HepG2 (cell line): ENCODE results near the gene KLHL12. TPM values are rescaled to one million over a fixed set of nuclear protein-coding genes. Genes with fewer than 3 reads are reported as not detected.

ENCODE experiments used
- CC2D1A ChIP-seq: sonication (generic); formaldehyde crosslinking; IDR thresholded peaks from 2 replicates; pipeline ENCODE4 v1.8.1; 2023; ENCODE audit warnings: mild to moderate bottlenecking, missing genetic modification reagents
- CHD4 ChIP-seq: fragments of 200-600 bp; sonication (generic); IDR thresholded peaks from 2 replicates; pipeline ENCODE4 v1.7.0; 2017; ENCODE audit warnings: mild to moderate bottlenecking, low read length, borderline replicate concordance
- DNMT3B ChIP-seq: conservative IDR thresholded peaks from 2 replicates; pipeline ENCODE4 v1.6.1; 2016; ENCODE audit warnings: missing biosample characterization, control low read depth
- HOXD1 ChIP-seq: sonication (generic); formaldehyde crosslinking; IDR thresholded peaks from 2 replicates; pipeline ENCODE4 v1.5.0; 2020; ENCODE audit warnings: missing genetic modification reagents
- NBN ChIP-seq: fragments of 450-650 bp; conservative IDR thresholded peaks from 2 replicates; pipeline ENCODE4 v1.6.1; 2017
- PHF20 ChIP-seq: sonication (generic); formaldehyde crosslinking; IDR thresholded peaks from 2 replicates; pipeline ENCODE4 v1.5.0; 2020; ENCODE audit warnings: mild to moderate bottlenecking, missing genetic modification reagents
- TCF12 ChIP-seq, 2 experiments: fragments of 450-650 bp in 1 of 2; sonication (generic) in 1 of 2; formaldehyde crosslinking in 1 of 2; IDR thresholded peaks; 2 replicates each; pipeline versions ENCODE4 v1.6.1 to v1.8.0; 2017 to 2022; ENCODE audit warnings: antibody characterized with exemption in 1 of 2, mild to moderate bottlenecking in 1 of 2, missing genetic modification reagents in 1 of 2, moderate library complexity in 1 of 2
- TEAD3 ChIP-seq: optimal IDR thresholded peaks from 2 replicates; pipeline ENCODE3; 2016; ENCODE audit warnings: borderline replicate concordance
- ZNF629 ChIP-seq: sonication (generic); formaldehyde crosslinking; conservative IDR thresholded peaks from 2 replicates; pipeline ENCODE4 v1.5.0; 2020; ENCODE audit warnings: missing genetic modification reagents
- ZNF746 ChIP-seq: sonication (generic); formaldehyde crosslinking; IDR thresholded peaks from 2 replicates; pipeline ENCODE4 v1.8.0; 2022; ENCODE audit warnings: mild to moderate bottlenecking, missing genetic modification reagents
- ZNF781 ChIP-seq: sonication (generic); formaldehyde crosslinking; IDR thresholded peaks from 2 replicates; pipeline ENCODE4 v1.5.1; 2020; ENCODE audit warnings: borderline replicate concordance, mild to moderate bottlenecking, missing genetic modification reagents; ENCODE audit errors: not compliant biosample characterization
- polyA plus RNA-seq, 8 experiments: library from polyadenylated mRNA; depleted of rRNA in 3 of 8; stranded (reverse) in 7 of 8; unstranded in 1 of 8; fragments of >200 nt; fragmentation: Illumina TruSeq in 4 of 8; extraction: Trizol in 4 of 8; gene quantifications; 2 replicates each; pipeline versions ENCODE4 v1.2.1 to v1.2.3, GENCODE V29; 2011 to 2016; ENCODE audit warnings: low read depth in 4 of 8, missing spikeins in 1 of 8, mixed read lengths in 1 of 8; ENCODE audit not compliant: insufficient read depth in 1 of 8
- total RNA-seq, 5 experiments: library from RNA; depleted of rRNA; stranded (reverse); fragments of >200 nt; fragmentation: Illumina TruSeq; extraction: Trizol; gene quantifications; 2 replicates each; pipeline ENCODE4 v1.2.3, GENCODE V29; 2016; ENCODE audit warnings: low read depth in 1 of 5
- TF ChIP-seq, protein P1 (sequence below): sonication (generic); formaldehyde crosslinking; IDR thresholded peaks from 2 replicates; pipeline ENCODE4 v1.5.0; 2020; ENCODE audit warnings: mild to moderate bottlenecking, missing genetic modification reagents, borderline replicate concordance
- TF ChIP-seq, protein P2 (sequence below): sonication (generic); formaldehyde crosslinking; IDR thresholded peaks from 2 replicates; pipeline ENCODE4 v1.8.0; 2022; ENCODE audit warnings: missing genetic modification reagents, mild to moderate bottlenecking, inconsistent platforms, borderline replicate concordance
- TF ChIP-seq, protein P3 (sequence below): sonication (generic); formaldehyde crosslinking; IDR thresholded peaks from 2 replicates; pipeline ENCODE4 v1.5.0; 2020; ENCODE audit warnings: mild to moderate bottlenecking, missing genetic modification reagents
- TF ChIP-seq, protein P4 (sequence below): sonication (generic); formaldehyde crosslinking; IDR thresholded peaks from 2 replicates; pipeline ENCODE4 v1.8.1; 2023; ENCODE audit warnings: mild to moderate bottlenecking, missing genetic modification reagents
- TF ChIP-seq, protein P5 (sequence below): sonication (generic); formaldehyde crosslinking; IDR thresholded peaks from 2 replicates; pipeline ENCODE4 v1.8.0; 2022; ENCODE audit warnings: mild to moderate bottlenecking, missing genetic modification reagents, moderate library complexity
- TF ChIP-seq, protein P6 (sequence below): sonication (generic); formaldehyde crosslinking; IDR thresholded peaks from 2 replicates; pipeline ENCODE4 v1.5.0; 2020; ENCODE audit warnings: mild to moderate bottlenecking, missing genetic modification reagents, moderate library complexity

KLHL12 gene
- total and polyA plus RNA-seq, 2 of the 13 experiments (the other 11 are each of a cell fraction or from before 2014, with no cell fraction given), result 19.2 to 25.2 TPM

DNA sequence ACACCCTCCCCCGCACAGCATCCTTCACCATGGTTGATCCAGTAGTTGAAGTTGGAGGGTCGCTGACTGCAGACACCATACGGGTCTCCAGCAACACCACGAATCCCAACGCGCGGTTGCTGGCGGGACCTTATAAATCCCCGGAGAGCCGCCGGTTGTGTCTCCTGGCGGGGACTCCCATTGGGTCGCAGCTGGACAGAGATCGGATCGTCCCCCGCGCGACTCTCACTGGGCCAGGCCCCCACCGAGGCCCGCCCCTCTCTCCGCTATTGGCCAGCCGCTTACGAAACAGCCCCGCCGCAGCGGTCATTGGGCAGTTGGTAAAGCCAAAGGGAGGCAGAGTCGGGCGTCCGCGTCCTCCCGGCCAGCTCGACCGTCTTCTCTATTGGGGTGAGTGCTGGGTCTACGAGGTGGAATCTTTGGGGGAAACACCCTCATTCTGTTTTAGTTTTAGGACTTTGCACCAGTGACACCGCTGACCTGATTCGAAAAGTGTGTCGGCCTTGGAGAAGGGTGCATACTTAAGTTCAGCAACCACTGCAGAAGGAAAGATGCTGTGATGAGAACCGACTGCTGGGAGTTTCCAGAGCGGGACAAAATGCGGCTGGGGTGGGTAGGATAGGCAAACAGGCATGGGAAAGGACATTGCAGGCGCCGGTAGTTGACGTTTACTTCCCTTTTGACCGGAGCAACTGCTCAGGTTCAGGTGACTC is 65.5 kb downstream of the KLHL12 start (continued):
- TF ChIP-seq, protein P1, sequence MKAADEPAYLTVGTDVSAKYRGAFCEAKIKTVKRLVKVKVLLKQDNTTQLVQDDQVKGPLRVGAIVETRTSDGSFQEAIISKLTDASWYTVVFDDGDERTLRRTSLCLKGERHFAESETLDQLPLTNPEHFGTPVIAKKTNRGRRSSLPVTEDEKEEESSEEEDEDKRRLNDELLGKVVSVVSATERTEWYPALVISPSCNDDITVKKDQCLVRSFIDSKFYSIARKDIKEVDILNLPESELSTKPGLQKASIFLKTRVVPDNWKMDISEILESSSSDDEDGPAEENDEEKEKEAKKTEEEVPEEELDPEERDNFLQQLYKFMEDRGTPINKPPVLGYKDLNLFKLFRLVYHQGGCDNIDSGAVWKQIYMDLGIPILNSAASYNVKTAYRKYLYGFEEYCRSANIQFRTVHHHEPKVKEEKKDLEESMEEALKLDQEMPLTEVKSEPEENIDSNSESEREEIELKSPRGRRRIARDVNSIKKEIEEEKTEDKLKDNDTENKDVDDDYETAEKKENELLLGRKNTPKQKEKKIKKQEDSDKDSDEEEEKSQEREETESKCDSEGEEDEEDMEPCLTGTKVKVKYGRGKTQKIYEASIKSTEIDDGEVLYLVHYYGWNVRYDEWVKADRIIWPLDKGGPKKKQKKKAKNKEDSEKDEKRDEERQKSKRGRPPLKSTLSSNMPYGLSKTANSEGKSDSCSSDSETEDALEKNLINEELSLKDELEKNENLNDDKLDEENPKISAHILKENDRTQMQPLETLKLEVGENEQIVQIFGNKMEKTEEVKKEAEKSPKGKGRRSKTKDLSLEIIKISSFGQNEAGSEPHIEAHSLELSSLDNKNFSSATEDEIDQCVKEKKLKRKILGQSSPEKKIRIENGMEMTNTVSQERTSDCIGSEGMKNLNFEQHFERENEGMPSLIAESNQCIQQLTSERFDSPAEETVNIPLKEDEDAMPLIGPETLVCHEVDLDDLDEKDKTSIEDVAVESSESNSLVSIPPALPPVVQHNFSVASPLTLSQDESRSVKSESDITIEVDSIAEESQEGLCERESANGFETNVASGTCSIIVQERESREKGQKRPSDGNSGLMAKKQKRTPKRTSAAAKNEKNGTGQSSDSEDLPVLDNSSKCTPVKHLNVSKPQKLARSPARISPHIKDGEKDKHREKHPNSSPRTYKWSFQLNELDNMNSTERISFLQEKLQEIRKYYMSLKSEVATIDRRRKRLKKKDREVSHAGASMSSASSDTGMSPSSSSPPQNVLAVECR, result peak; percentile 53; the same call in 1 of the 2 replicates
- TF ChIP-seq, protein P2, sequence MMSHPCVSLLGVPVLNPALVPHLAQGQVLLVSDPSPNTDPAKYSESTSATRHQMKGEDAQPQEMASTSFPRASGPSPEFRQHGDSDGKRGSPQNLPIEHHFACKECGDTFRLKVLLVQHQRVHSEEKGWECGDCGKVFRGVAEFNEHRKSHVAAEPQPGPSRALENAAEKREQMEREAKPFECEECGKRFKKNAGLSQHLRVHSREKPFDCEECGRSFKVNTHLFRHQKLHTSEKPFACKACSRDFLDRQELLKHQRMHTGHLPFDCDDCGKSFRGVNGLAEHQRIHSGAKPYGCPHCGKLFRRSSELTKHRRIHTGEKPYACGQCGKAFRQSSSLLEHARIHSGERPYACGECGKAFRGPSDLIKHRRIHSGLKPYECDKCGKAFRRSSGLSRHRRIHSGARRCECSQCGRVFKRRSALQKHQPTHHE (CRISPR knock-in tag), result 0 out of 2 replicates have a peak, but pooled peaks have one; percentile 23
- TF ChIP-seq TEAD3 (CRISPR knock-in tag) (no peak), TCF12 (IDR thresholded peaks at IDR 0.05) (no peak), TCF12 (CRISPR knock-in tag; IDR thresholded peaks at IDR 0.05) (no peak), DNMT3B (no peak), PHF20 (CRISPR knock-in tag) (no peak), CHD4 (no peak), ZNF629 (CRISPR knock-in tag) (no peak), HOXD1 (CRISPR knock-in tag) (no peak; the same call in 1 of the 2 replicates), CC2D1A (CRISPR knock-in tag) (no peak), NBN (no peak), ZNF746 (no peak), ZNF781 (CRISPR knock-in tag) (no peak)
- TF ChIP-seq, protein P3, sequence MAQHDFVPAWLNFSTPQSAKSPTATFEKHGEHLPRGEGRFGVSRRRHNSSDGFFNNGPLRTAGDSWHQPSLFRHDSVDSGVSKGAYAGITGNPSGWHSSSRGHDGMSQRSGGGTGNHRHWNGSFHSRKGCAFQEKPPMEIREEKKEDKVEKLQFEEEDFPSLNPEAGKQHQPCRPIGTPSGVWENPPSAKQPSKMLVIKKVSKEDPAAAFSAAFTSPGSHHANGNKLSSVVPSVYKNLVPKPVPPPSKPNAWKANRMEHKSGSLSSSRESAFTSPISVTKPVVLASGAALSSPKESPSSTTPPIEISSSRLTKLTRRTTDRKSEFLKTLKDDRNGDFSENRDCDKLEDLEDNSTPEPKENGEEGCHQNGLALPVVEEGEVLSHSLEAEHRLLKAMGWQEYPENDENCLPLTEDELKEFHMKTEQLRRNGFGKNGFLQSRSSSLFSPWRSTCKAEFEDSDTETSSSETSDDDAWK, result no peak
- TF ChIP-seq, protein P4, sequence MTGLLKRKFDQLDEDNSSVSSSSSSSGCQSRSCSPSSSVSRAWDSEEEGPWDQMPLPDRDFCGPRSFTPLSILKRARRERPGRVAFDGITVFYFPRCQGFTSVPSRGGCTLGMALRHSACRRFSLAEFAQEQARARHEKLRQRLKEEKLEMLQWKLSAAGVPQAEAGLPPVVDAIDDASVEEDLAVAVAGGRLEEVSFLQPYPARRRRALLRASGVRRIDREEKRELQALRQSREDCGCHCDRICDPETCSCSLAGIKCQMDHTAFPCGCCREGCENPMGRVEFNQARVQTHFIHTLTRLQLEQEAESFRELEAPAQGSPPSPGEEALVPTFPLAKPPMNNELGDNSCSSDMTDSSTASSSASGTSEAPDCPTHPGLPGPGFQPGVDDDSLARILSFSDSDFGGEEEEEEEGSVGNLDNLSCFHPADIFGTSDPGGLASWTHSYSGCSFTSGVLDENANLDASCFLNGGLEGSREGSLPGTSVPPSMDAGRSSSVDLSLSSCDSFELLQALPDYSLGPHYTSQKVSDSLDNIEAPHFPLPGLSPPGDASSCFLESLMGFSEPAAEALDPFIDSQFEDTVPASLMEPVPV (CRISPR knock-in tag), result no peak
- TF ChIP-seq, protein P5, sequence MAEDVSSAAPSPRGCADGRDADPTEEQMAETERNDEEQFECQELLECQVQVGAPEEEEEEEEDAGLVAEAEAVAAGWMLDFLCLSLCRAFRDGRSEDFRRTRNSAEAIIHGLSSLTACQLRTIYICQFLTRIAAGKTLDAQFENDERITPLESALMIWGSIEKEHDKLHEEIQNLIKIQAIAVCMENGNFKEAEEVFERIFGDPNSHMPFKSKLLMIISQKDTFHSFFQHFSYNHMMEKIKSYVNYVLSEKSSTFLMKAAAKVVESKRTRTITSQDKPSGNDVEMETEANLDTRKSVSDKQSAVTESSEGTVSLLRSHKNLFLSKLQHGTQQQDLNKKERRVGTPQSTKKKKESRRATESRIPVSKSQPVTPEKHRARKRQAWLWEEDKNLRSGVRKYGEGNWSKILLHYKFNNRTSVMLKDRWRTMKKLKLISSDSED (CRISPR knock-in tag), result no peak
- TF ChIP-seq, protein P6, sequence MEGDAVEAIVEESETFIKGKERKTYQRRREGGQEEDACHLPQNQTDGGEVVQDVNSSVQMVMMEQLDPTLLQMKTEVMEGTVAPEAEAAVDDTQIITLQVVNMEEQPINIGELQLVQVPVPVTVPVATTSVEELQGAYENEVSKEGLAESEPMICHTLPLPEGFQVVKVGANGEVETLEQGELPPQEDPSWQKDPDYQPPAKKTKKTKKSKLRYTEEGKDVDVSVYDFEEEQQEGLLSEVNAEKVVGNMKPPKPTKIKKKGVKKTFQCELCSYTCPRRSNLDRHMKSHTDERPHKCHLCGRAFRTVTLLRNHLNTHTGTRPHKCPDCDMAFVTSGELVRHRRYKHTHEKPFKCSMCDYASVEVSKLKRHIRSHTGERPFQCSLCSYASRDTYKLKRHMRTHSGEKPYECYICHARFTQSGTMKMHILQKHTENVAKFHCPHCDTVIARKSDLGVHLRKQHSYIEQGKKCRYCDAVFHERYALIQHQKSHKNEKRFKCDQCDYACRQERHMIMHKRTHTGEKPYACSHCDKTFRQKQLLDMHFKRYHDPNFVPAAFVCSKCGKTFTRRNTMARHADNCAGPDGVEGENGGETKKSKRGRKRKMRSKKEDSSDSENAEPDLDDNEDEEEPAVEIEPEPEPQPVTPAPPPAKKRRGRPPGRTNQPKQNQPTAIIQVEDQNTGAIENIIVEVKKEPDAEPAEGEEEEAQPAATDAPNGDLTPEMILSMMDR, result no peak
